22Rv1 (cell line): ENCODE data around the gene TMEM63C.

ENCODE experiments used
- H3K27ac ChIP-seq: fragments of 450-650 bp; 2 replicates; pipeline ENCODE4 v1.5.1; 2017
- CTCF ChIP-seq: fragments of 450-650 bp; IDR thresholded peaks from 2 replicates; pipeline ENCODE4 v1.5.1; 2017; ENCODE audit warnings: mild to moderate bottlenecking
- ZFX ChIP-seq: fragments of 450-650 bp; IDR thresholded peaks from 2 replicates; pipeline ENCODE4 v1.6.1; 2017; ENCODE audit warnings: antibody characterized with exemption, borderline replicate concordance

TMEM63C gene

GRCh38 chr14:77238356-77238755 lies 56.8 kb downstream of the TMEM63C start:
- no peak overlapping the region for H3K27ac ChIP-seq
- TF ChIP-seq CTCF: no peak
- no peak for TF ChIP-seq ZFX

- no peak overlapping the region for H3K27ac ChIP-seq
- TF ChIP-seq CTCF: no peak
- no peak for TF ChIP-seq ZFX
Observed at GRCh38 chr14:77238996-77239395, 57.4 kb downstream of the TMEM63C start.

GRCh38 chr14:77239412-77239811 lies 57.8 kb downstream of the TMEM63C start:
- H3K27ac ChIP-seq: no peak overlapping the region
- TF ChIP-seq ZFX (no peak), CTCF (no peak)

GRCh38 chr14:77240336-77240915 lies 58.8 kb downstream of the TMEM63C start:
- TF ChIP-seq CTCF (no peak), ZFX (no peak)
- no peak overlapping the region for H3K27ac ChIP-seq

- TF ChIP-seq CTCF (no peak), ZFX (no peak)
- H3K27ac ChIP-seq: no peak overlapping the region
Observed at GRCh38 chr14:77241955-77242354, 60.4 kb downstream of the TMEM63C start.

GRCh38 chr14:77242752-77243151 lies 61.2 kb downstream of the TMEM63C start:
- no peak for TF ChIP-seq CTCF
- TF ChIP-seq ZFX: no peak
- no peak overlapping the region for H3K27ac ChIP-seq

- no peak overlapping the region for H3K27ac ChIP-seq
- TF ChIP-seq ZFX (no peak), CTCF (no peak)
Observed at GRCh38 chr14:77243853-77244252, 62.3 kb downstream of the TMEM63C start.
